GM10248 (cell line): ENCODE data around the gene RANBP9.

Experiments used
- CTCF ChIA-PET: fragments of 300-600 bp; sonication (Branson Sonifier 250); formaldehyde crosslinking; extraction: SDS; loops from one replicate; lab custom pipeline; 2021; ENCODE audit warnings: antibody characterized with exemption; lab: Yijun Ruan, JAX
- POLR2A ChIA-PET: fragments of 350-650 bp; sonication (Branson Sonifier 250); formaldehyde crosslinking; extraction: SDS; loops from one replicate; lab custom pipeline; 2020; ENCODE audit warnings: antibody characterized with exemption; lab: Yijun Ruan, JAX
- DNase-seq: peaks from one replicate; pipeline ENCODE4 v3.0.0; 2012; ENCODE audit errors: extremely low spot score
- CTCF ChIP-seq: IDR thresholded peaks from 2 replicates; pipeline ENCODE4 v1.5.1; 2012; ENCODE audit warnings: mild to moderate bottlenecking, low read depth; ENCODE audit errors: extremely low read depth, missing control alignments, control extremely low read depth

RANBP9 gene

GRCh38 chr6:13614126-13614925 is 97.3 kb downstream of the RANBP9 start:
- no peak for TF ChIP-seq CTCF
- POLR2A ChIA-PET = interaction anchor here (0.9 to 1.4 kb wide), 2 partner anchors 40 to 284 kb away, joined by 3 read pairs; partner anchors contain the start of gene SIRT5
- peak; percentile 34 for DNase-seq
- CTCF ChIA-PET = interaction anchor here (0.8 to 4.0 kb wide), 21 partner anchors 9 to 703 kb away, joined by 3 to 43 read pairs (median 4); partner anchors contain the start of genes GFOD1, RANBP9, SIRT5 and TBC1D7

GRCh38 chr6:13613029-13613594 is 98.5 kb downstream of the RANBP9 start:
- ChIA-PET CTCF (interaction anchor here (1.4 to 4.0 kb wide), 4 partner anchors 13 to 281 kb away, joined by 3 to 43 read pairs (median 16); partner anchors contain the start of gene SIRT5), POLR2A (no interaction called here)
- no peak for DNase-seq
- TF ChIP-seq CTCF = no peak

- no peak for DNase-seq
- ChIA-PET POLR2A (no interaction called here), CTCF (interaction anchor here (1.5 kb wide), 1 partner anchor 18 kb away, joined by 3 read pairs; no protein-coding TSS in a partner anchor)
- TF ChIP-seq CTCF = no peak
Observed at GRCh38 chr6:13611715-13612114, 99.9 kb downstream of the RANBP9 start.

- DNase-seq = no peak
- ChIA-PET POLR2A (no interaction called here), CTCF (interaction anchor here (1.6 to 3.7 kb wide), 2 partner anchors 10 to 31 kb away, joined by 5 to 21 read pairs; partner anchors contain the start of gene NOL7)
- no peak for TF ChIP-seq CTCF
Observed at GRCh38 chr6:13605634-13606033, 106.0 kb downstream of the RANBP9 start.

GRCh38 chr6:13604546-13605416 is 106.9 kb downstream of the RANBP9 start:
- TF ChIP-seq CTCF = no peak
- POLR2A ChIA-PET = no interaction called here
- DNase-seq = no peak
- CTCF ChIA-PET = interaction anchor here (0.9 to 3.7 kb wide), 4 partner anchors 10 to 30 kb away, joined by 4 to 21 read pairs (median 4); partner anchors contain the start of gene NOL7
